Hippocampal formation (tissue), 2 donors: ENCODE results near the gene CD34.

Experiments used
- DNase-seq, 2 donors: peaks; one replicate each; lab custom pipeline; 2025; lab: John Stamatoyannopoulos, UW

Gene CD34

GRCh38 chr1:207910591-207911354 is at the start of gene CD34:
CD34 (minus strand) TSS chr1:207911125; CDS start chr1:207911080, 45 bp downstream.
- no peak for DNase-seq

GRCh38 chr1:207960346-207960745 is 49.4 kb upstream of the CD34 start:
- no peak for DNase-seq

- no peak for DNase-seq
These were observed 49.0 kb upstream of the CD34 start for GRCh38 chr1:207959910-207960309.

- peak in 1 of 2 donors; percentile 7 for DNase-seq
These were observed 48.4 kb upstream of the CD34 start for GRCh38 chr1:207959141-207959825.

- no peak for DNase-seq
These were observed 47.6 kb upstream of the CD34 start for GRCh38 chr1:207958376-207959139.

GRCh38 chr1:207956986-207957385 is 46.1 kb upstream of the CD34 start:
- no peak for DNase-seq

GRCh38 chr1:207954104-207954503 is 43.2 kb upstream of the CD34 start:
- no peak for DNase-seq

- no peak for DNase-seq
These were observed 42.0 kb upstream of the CD34 start for GRCh38 chr1:207952617-207953542.

- DNase-seq = no peak
These were observed 40.7 kb upstream of the CD34 start for GRCh38 chr1:207951652-207952051.

- DNase-seq = no peak
These were observed 39.8 kb upstream of the CD34 start for GRCh38 chr1:207950750-207951149.

GRCh38 chr1:207949571-207950195 is 38.8 kb upstream of the CD34 start:
- no peak for DNase-seq

- no peak for DNase-seq
These were observed 37.8 kb upstream of the CD34 start for GRCh38 chr1:207948536-207949250.

- no peak for DNase-seq
These were observed 35.8 kb upstream of the CD34 start for GRCh38 chr1:207946756-207947155.

- DNase-seq = no peak
These were observed 33.6 kb upstream of the CD34 start for GRCh38 chr1:207944571-207944970.

GRCh38 chr1:207942337-207942741 is 31.4 kb upstream of the CD34 start:
- DNase-seq = peak in 1 of 2 donors; percentile 11

GRCh38 chr1:207941665-207942064 is 30.7 kb upstream of the CD34 start:
- DNase-seq = peak in 1 of 2 donors; percentile 42

- no peak for DNase-seq
These were observed 27.1 kb upstream of the CD34 start for GRCh38 chr1:207938016-207938415.

GRCh38 chr1:207937204-207937603 is 26.3 kb upstream of the CD34 start:
- no peak for DNase-seq

- DNase-seq = no peak
These were observed 24.2 kb upstream of the CD34 start for GRCh38 chr1:207935166-207935583.

- DNase-seq = no peak
These were observed 22.4 kb upstream of the CD34 start for GRCh38 chr1:207933205-207933800.
